HepG2 (cell line): ENCODE measurements around the gene GDI1. TPM values are rescaled to one million over a fixed set of nuclear protein-coding genes. Genes with fewer than 3 reads are reported as not detected.

Experiments
- AGO2 ChIP-seq: fragments of 200-400 bp; formaldehyde crosslinking; optimal IDR thresholded peaks from 2 replicates; pipeline ENCODE3; 2017; ENCODE audit warnings: mild to moderate bottlenecking, low read depth, low read length, moderate library complexity
- ARID4A ChIP-seq: sonication (generic); formaldehyde crosslinking; IDR thresholded peaks from 2 replicates; pipeline ENCODE4 v1.5.0; 2020; ENCODE audit warnings: mild to moderate bottlenecking, missing genetic modification reagents, borderline replicate concordance
- CBFB ChIP-seq: sonication (generic); formaldehyde crosslinking; IDR thresholded peaks from 2 replicates; pipeline ENCODE4 v1.4.0; 2020; ENCODE audit warnings: missing genetic modification reagents
- ETV5 ChIP-seq: IDR thresholded peaks from 2 replicates; pipeline ENCODE4 v1.6.1; 2018; ENCODE audit warnings: missing biosample characterization, missing genetic modification reagents, inconsistent platforms, borderline replicate concordance
- IRF1 ChIP-seq: sonication (generic); formaldehyde crosslinking; IDR thresholded peaks from 2 replicates; pipeline ENCODE4 v1.4.0; 2020; ENCODE audit warnings: low read depth, mild to moderate bottlenecking, missing genetic modification reagents
- MLXIP ChIP-seq: sonication (generic); formaldehyde crosslinking; IDR thresholded peaks from 2 replicates; pipeline ENCODE4 v1.9.0; 2021; ENCODE audit warnings: missing genetic modification reagents, borderline replicate concordance
- SMAD1 ChIP-seq: sonication (generic); formaldehyde crosslinking; IDR thresholded peaks from 2 replicates; pipeline ENCODE4 v1.4.0; 2020; ENCODE audit warnings: missing genetic modification reagents, low read depth, mild to moderate bottlenecking, borderline replicate concordance
- ZFX ChIP-seq: sonication (generic); formaldehyde crosslinking; IDR thresholded peaks from 2 replicates; pipeline ENCODE4 v1.4.0; 2020; ENCODE audit warnings: mild to moderate bottlenecking, low read depth, missing genetic modification reagents, moderate library complexity
- ZNF142 ChIP-seq: sonication (generic); formaldehyde crosslinking; IDR thresholded peaks from 2 replicates; pipeline ENCODE4 v1.4.0; 2020; ENCODE audit warnings: missing genetic modification reagents
- ZNF232 ChIP-seq: sonication (generic); formaldehyde crosslinking; IDR thresholded peaks from 2 replicates; pipeline ENCODE4 v1.4.0; 2020; ENCODE audit warnings: missing genetic modification reagents, borderline replicate concordance
- ZNF549 ChIP-seq: sonication (generic); formaldehyde crosslinking; IDR thresholded peaks from 2 replicates; pipeline ENCODE4 v1.5.0; 2020; ENCODE audit warnings: missing genetic modification reagents
- ZNF552 ChIP-seq: sonication (generic); formaldehyde crosslinking; IDR thresholded peaks from 2 replicates; pipeline ENCODE4 v1.9.0; 2022; ENCODE audit warnings: missing genetic modification reagents, mild to moderate bottlenecking, borderline replicate concordance
- ZNF883 ChIP-seq: sonication (generic); formaldehyde crosslinking; IDR thresholded peaks from 2 replicates; pipeline ENCODE4 v1.5.1; 2020; ENCODE audit warnings: mild to moderate bottlenecking, missing genetic modification reagents; ENCODE audit errors: not compliant biosample characterization
- polyA plus RNA-seq, 8 experiments: library from polyadenylated mRNA; depleted of rRNA in 3 of 8; stranded (reverse) in 7 of 8; unstranded in 1 of 8; fragments of >200 nt; fragmentation: Illumina TruSeq in 4 of 8; extraction: Trizol in 4 of 8; gene quantifications; 2 replicates each; pipeline versions ENCODE4 v1.2.1 to v1.2.3, GENCODE V29; 2011 to 2016; ENCODE audit warnings: low read depth in 4 of 8, missing spikeins in 1 of 8, mixed read lengths in 1 of 8; ENCODE audit not compliant: insufficient read depth in 1 of 8
- total RNA-seq, 5 experiments: library from RNA; depleted of rRNA; stranded (reverse); fragments of >200 nt; fragmentation: Illumina TruSeq; extraction: Trizol; gene quantifications; 2 replicates each; pipeline ENCODE4 v1.2.3, GENCODE V29; 2016; ENCODE audit warnings: low read depth in 1 of 5

Gene GDI1
- total and polyA plus RNA-seq, 2 of the 13 experiments (the other 11 are each of a cell fraction or from before 2014, with no cell fraction given), result 17.4 to 105 TPM

- TF ChIP-seq MLXIP, result no peak
- no peak for TF ChIP-seq ZNF549 (CRISPR knock-in tag)
- 0 out of 2 replicates have a peak, but pooled peaks have one; percentile 1 for TF ChIP-seq ZNF552
- peak; percentile 91 for TF ChIP-seq AGO2
- TF ChIP-seq ARID4A, result peak; percentile 49
- 0 out of 2 replicates have a peak, but pooled peaks have one; percentile 12 for TF ChIP-seq SMAD1
- peak; percentile 27; the same call in 1 of the 2 replicates for TF ChIP-seq ZFX (CRISPR knock-in tag)
- TF ChIP-seq ETV5, result peak; percentile 54; the same call in 1 of the 2 replicates
- TF ChIP-seq ZNF142 (CRISPR knock-in tag), result 0 out of 2 replicates have a peak, but pooled peaks have one; percentile 19
- no peak for TF ChIP-seq ZNF883 (CRISPR knock-in tag)
- 0 out of 2 replicates have a peak, but pooled peaks have one; percentile 18 for TF ChIP-seq ZNF232 (CRISPR knock-in tag)
- TF ChIP-seq IRF1 (CRISPR knock-in tag), result no peak
- 0 out of 2 replicates have a peak, but pooled peaks have one; percentile 11 for TF ChIP-seq CBFB
Measured at GRCh38 chrX:154398668-154399526, 38.1 kb upstream of the GDI1 start (continued).
